Measurements from ENCODE around the gene MSMB. TPM values are rescaled to one million over a fixed set of nuclear protein-coding genes. Genes with fewer than 3 reads are reported as not detected.

Gene MSMB
- total RNA-seq, 2 donors from 2014 or later = not detected

- no peak for DNase-seq
- Histone ChIP-seq H3K27ac (no peak overlapping the region), H3K4me3 (no peak overlapping the region), H3K9me3 (no peaks in the 10 kb centered on the region), H3K4me1 (no peaks in the 10 kb centered on the region), H3K36me3 (replicated peaks in 1 of 2; ENCODE audit: insufficient read depth in 1 of 2, low read depth in 2 of 2) (no peaks in the 10 kb centered on the region), H3K27me3 (no peaks in the 10 kb centered on the region)
- ATAC-seq = no peak
- WGBS, 2 donors = 78 to 84% methylated on average over 3 of the region's 3 CpGs
- intact Hi-C loops (cut with DNase I) = no loop called here
- TF ChIP-seq POLR2A (IDR thresholded peaks at IDR 0.05) = no peak
- TF ChIP-seq CTCF (IDR thresholded peaks at IDR 0.05) = no peak
These were observed 29.8 kb upstream of the MSMB start for GRCh38 chr10:46075869-46076268.

DNA sequence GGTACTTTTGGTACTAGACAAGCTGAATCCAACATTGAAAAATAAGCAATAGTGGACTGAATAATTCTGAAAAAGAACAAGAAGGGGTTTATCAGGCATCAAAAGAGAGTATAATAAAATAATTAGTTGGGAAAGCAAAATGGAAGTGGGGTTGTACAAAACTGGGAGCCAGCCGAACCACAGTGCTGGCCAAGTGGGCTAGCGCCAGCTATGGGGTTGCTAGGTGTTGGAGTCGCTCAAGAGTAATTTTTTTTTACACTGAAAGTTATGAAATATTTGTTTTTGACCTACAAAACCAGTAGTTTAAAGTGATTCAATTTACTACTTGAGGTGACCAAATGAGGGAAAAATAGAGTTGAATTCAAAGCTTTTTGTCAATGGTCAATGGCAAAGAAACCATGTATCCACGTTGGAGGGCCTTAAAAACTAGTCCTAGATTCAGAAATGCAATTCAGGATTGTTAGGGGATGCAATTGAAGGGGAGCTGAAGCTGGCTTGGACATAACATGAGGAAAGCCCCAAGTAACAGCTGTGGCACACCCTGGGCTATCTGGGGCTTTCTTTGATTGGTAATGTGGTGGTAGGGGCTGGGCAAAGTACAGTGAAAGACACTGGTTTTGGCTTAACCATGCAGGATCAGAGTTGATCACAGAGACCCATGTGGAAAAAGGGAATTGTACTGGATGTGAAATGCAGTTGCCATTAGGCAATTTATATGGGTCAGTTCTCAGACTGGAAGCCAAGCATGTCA, 28.3 kb upstream of the MSMB start:
- Histone ChIP-seq H3K36me3 (replicated peaks in 1 of 2; ENCODE audit: insufficient read depth in 1 of 2, low read depth in 2 of 2) (no peaks in the 10 kb centered on the region), H3K4me3 (no peak overlapping the region), H3K27me3 (no peaks in the 10 kb centered on the region), H3K9me3 (no peaks in the 10 kb centered on the region), H3K27ac (no peak overlapping the region), H3K4me1 (no peaks in the 10 kb centered on the region)
- 63 to 79% methylated on average over 4 of the region's 4 CpGs for WGBS, 2 donors
- no peak for TF ChIP-seq CTCF (IDR thresholded peaks at IDR 0.05)
- no peak for TF ChIP-seq POLR2A (IDR thresholded peaks at IDR 0.05)
- DNase-seq (no peak), ATAC-seq (no peak)
- intact Hi-C loops (cut with DNase I) = no loop called here

DNA sequence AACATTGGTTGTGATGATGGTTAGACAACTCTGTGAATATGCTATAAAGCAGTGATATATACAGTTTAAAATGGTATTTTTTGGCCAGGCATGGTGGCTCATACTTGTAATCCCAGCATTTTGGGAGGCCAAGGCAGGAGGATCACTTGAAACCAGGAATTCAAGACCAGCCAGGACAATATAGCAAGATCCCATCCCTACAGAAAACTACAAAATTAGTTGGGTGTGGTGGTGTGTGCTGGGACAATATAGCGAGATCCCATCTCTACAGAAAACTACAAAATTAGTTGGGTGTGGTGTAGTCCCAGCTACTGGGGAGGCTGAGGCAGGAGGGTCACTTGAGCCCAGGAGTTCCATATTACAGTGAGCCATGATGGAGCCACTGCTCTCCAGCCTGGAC, 27.5 kb upstream of the MSMB start:
- ATAC-seq (no peak), DNase-seq (no peak)
- H3K36me3 ChIP-seq (replicated peaks in 1 of 2; ENCODE audit: insufficient read depth in 1 of 2, low read depth in 2 of 2) = no peaks in the 10 kb centered on the region
- H3K27ac ChIP-seq = no peak overlapping the region
- TF ChIP-seq POLR2A (IDR thresholded peaks at IDR 0.05) (no peak), CTCF (IDR thresholded peaks at IDR 0.05) (no peak)
- H3K9me3 ChIP-seq = no peaks in the 10 kb centered on the region
- WGBS, 2 donors = 88 to 100% methylated on average over 1 of the region's 1 CpG
- no peak overlapping the region for H3K4me3 ChIP-seq
- H3K27me3 ChIP-seq = no peaks in the 10 kb centered on the region
- no peaks in the 10 kb centered on the region for H3K4me1 ChIP-seq
- intact Hi-C loops (cut with DNase I) = no loop called here

GRCh38 chr10:46070749-46071148, 24.7 kb upstream of the MSMB start:
- Histone ChIP-seq H3K4me3 (no peak overlapping the region), H3K9me3 (no peaks in the 10 kb centered on the region), H3K4me1 (no peaks in the 10 kb centered on the region), H3K36me3 (replicated peaks in 1 of 2; ENCODE audit: insufficient read depth in 1 of 2, low read depth in 2 of 2) (no peaks in the 10 kb centered on the region), H3K27ac (no peak overlapping the region), H3K27me3 (no peaks in the 10 kb centered on the region)
- TF ChIP-seq POLR2A (IDR thresholded peaks at IDR 0.05) (no peak), CTCF (IDR thresholded peaks at IDR 0.05) (no peak)
- intact Hi-C loops (cut with DNase I) = no loop called here
- no peak for DNase-seq
- ATAC-seq = no peak
- 44 to 68% methylated on average over 6 of the region's 6 CpGs for WGBS, 2 donors

All from body of pancreas (tissue), 4 donors.